ENCODE data around the gene ABCC5.
"Not testable (repeated sequence)": the region's sequence is repeated elsewhere in the genome, so short reads cannot be mapped to it uniquely, and the experiment has no call there.

ABCC5 gene

GRCh38 chr3:184008161-184008560 is 9.5 kb downstream of the ABCC5 start:
- ChIA-PET CTCF (interaction anchor here (0.5 to 1.3 kb wide), 2 partner anchors 104 to 1963 kb away, joined by 3 to 6 read pairs; no protein-coding TSS in a partner anchor), POLR2A (ENCODE audit: low non-redundant PET) (no interaction called here)
- no peak for TF ChIP-seq CTCF (conservative IDR thresholded peaks at IDR 0.05; ENCODE audit: low read depth)
- no peak for DNase-seq (ENCODE audit: low spot score)
- H3K27ac ChIP-seq: no peak overlapping the region

- DNase-seq (ENCODE audit: low spot score); POLR2A ChIA-PET (ENCODE audit: low non-redundant PET): not testable (repeated sequence)
- CTCF ChIA-PET: interaction anchor here (0.6 to 1.5 kb wide), 6 partner anchors 9 to 494 kb away, joined by 3 to 6 read pairs (median 3); partner anchors contain the start of gene ABCC5
- H3K27ac ChIP-seq: peak overlapping the region; percentile 57
Observed at GRCh38 chr3:184007143-184007813, 10.4 kb downstream of the ABCC5 start.

- H3K27ac ChIP-seq: peak overlapping the region; percentile 71
- CTCF ChIA-PET: interaction anchor here (0.6 to 1.5 kb wide), 4 partner anchors 12 to 111 kb away, joined by 3 to 5 read pairs (median 4); partner anchors contain the start of gene ABCC5
- POLR2A ChIA-PET (ENCODE audit: low non-redundant PET): interaction anchor here (0.6 kb wide), 2 partner anchors 12 to 14 kb away, joined by 6 to 8 read pairs; partner anchors contain the start of gene ABCC5
Observed at GRCh38 chr3:184005941-184006507, 11.7 kb downstream of the ABCC5 start.

GRCh38 chr3:184004476-184004875 is 13.2 kb downstream of the ABCC5 start:
- POLR2A ChIA-PET (ENCODE audit: low non-redundant PET): no interaction called here
- no peak overlapping the region for H3K27ac ChIP-seq
- no peak for DNase-seq (ENCODE audit: low spot score)
- CTCF ChIA-PET: no interaction called here
- no peak for TF ChIP-seq CTCF (conservative IDR thresholded peaks at IDR 0.05; ENCODE audit: low read depth)

More at GRCh38 chr3:184005941-184006507, 11.7 kb downstream of the ABCC5 start:
- peak; percentile 94 for DNase-seq (ENCODE audit: low spot score)
- no peak for TF ChIP-seq CTCF (conservative IDR thresholded peaks at IDR 0.05; ENCODE audit: low read depth)

- peak; percentile 21 for DNase-seq (ENCODE audit: low spot score)
- ChIA-PET CTCF (no interaction called here), POLR2A (ENCODE audit: low non-redundant PET) (no interaction called here)
- TF ChIP-seq CTCF (conservative IDR thresholded peaks at IDR 0.05; ENCODE audit: low read depth): no peak
- no peak overlapping the region for H3K27ac ChIP-seq
Observed at GRCh38 chr3:184003187-184003967, 14.3 kb downstream of the ABCC5 start.

- no peak overlapping the region for H3K27ac ChIP-seq
- no peak for TF ChIP-seq CTCF (conservative IDR thresholded peaks at IDR 0.05; ENCODE audit: low read depth)
- DNase-seq (ENCODE audit: low spot score): no peak
- CTCF ChIA-PET: no interaction called here
- POLR2A ChIA-PET (ENCODE audit: low non-redundant PET): no interaction called here
Observed at GRCh38 chr3:184002469-184002868, 15.2 kb downstream of the ABCC5 start.

Measured in RWPE1 (cell line).